GM21367 (cell line): ENCODE results near the gene PRR15.

ENCODE experiments used
- ATAC-seq: cut with Tn5 transposase; IDR thresholded peaks from one replicate; pipeline ENCODE4 v1.9.1; 2021; ENCODE audit not compliant: unreplicated experiment

The PRR15 gene

GRCh38 chr7:29607889-29608288 is 44.3 kb downstream of the PRR15 start:
- no peak for ATAC-seq

- ATAC-seq = no peak
These were observed 45.8 kb downstream of the PRR15 start for GRCh38 chr7:29609162-29610037.

GRCh38 chr7:29610086-29610485 is 46.5 kb downstream of the PRR15 start:
- no peak for ATAC-seq

- ATAC-seq = no peak
These were observed 48.4 kb downstream of the PRR15 start for GRCh38 chr7:29611941-29612544.

- ATAC-seq = no peak
These were observed 49.0 kb downstream of the PRR15 start for GRCh38 chr7:29612596-29612995.

- ATAC-seq = no peak
These were observed 49.5 kb downstream of the PRR15 start for GRCh38 chr7:29613100-29613499.

GRCh38 chr7:29614229-29614628 is 50.6 kb downstream of the PRR15 start:
- no peak for ATAC-seq
